IMR-90 (cell line): Measurements from ENCODE around the gene SRSF5.

Experiments used
- FOS ChIP-seq: fragments of 150-350 bp; IDR thresholded peaks from 2 replicates; pipeline ENCODE4 v1.6.1; 2016; ENCODE audit warnings: low read depth, low read length
- MXI1 ChIP-seq: IDR thresholded peaks from 2 replicates; pipeline ENCODE4 v1.6.1; 2012; ENCODE audit warnings: low read depth, mild to moderate bottlenecking, low read length, moderate library complexity, borderline replicate concordance
- POLR2A ChIP-seq: IDR thresholded peaks from 2 replicates; pipeline ENCODE4 v1.6.1; 2012; ENCODE audit warnings: mild to moderate bottlenecking, low read depth, low read length
- TF ChIP-seq, protein P1 (sequence below): conservative IDR thresholded peaks from 2 replicates; pipeline ENCODE4 v1.5.1; 2012; ENCODE audit warnings: mild to moderate bottlenecking, low read depth, low read length, improper control_type of control experiment

DNA sequence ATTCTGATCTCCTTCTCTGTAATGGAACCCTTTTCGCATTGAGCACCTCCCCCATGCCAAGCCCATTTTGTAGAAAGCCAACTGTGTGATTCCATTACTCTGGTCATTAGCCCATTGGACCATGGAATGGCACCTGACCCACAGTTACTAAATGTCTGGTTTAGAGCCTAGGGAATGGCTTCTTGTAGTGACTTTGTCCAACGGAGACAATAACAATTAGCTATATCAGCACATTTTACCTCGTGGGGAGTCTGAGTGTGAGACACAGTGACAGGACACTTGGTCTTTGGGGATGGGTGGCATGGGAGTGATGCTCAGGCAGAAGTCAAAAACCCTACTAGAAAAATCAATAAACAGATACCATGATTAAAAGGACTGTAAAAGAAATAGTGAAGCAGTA is 19.7 kb downstream of the SRSF5 start:
- TF ChIP-seq, protein P1, sequence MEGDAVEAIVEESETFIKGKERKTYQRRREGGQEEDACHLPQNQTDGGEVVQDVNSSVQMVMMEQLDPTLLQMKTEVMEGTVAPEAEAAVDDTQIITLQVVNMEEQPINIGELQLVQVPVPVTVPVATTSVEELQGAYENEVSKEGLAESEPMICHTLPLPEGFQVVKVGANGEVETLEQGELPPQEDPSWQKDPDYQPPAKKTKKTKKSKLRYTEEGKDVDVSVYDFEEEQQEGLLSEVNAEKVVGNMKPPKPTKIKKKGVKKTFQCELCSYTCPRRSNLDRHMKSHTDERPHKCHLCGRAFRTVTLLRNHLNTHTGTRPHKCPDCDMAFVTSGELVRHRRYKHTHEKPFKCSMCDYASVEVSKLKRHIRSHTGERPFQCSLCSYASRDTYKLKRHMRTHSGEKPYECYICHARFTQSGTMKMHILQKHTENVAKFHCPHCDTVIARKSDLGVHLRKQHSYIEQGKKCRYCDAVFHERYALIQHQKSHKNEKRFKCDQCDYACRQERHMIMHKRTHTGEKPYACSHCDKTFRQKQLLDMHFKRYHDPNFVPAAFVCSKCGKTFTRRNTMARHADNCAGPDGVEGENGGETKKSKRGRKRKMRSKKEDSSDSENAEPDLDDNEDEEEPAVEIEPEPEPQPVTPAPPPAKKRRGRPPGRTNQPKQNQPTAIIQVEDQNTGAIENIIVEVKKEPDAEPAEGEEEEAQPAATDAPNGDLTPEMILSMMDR: no peak
- TF ChIP-seq MXI1 (no peak), FOS (no peak), POLR2A (no peak)
